Thyroid gland (tissue), 4 donors: Measurements from ENCODE around the gene RPRML.
A peak's percentile ranks its signal among the peaks of the same experiment; 100 is the strongest.

Source experiments
- POLR2A ChIP-seq, 2 donors: fragments of 450-650 bp; IDR thresholded peaks; one replicate each; pipeline ENCODE4 v1.6.1; 2017; ENCODE audit warnings: antibody characterized with exemption in 2 of 2, mild to moderate bottlenecking in 2 of 2, moderate library complexity in 1 of 2
- TF ChIP-seq, protein P1 (sequence below), 6 experiments: fragments of 200-600 bp in 3 of 6; fragments of 450-650 bp in 3 of 6; sonication (generic) in 3 of 6; IDR thresholded peaks; one replicate each; pipeline ENCODE4 v1.5.1; 2016 to 2019; ENCODE audit warnings: antibody characterized with exemption in 6 of 6, mild to moderate bottlenecking in 2 of 6, inconsistent platforms in 1 of 6, moderate library complexity in 1 of 6

DNA sequence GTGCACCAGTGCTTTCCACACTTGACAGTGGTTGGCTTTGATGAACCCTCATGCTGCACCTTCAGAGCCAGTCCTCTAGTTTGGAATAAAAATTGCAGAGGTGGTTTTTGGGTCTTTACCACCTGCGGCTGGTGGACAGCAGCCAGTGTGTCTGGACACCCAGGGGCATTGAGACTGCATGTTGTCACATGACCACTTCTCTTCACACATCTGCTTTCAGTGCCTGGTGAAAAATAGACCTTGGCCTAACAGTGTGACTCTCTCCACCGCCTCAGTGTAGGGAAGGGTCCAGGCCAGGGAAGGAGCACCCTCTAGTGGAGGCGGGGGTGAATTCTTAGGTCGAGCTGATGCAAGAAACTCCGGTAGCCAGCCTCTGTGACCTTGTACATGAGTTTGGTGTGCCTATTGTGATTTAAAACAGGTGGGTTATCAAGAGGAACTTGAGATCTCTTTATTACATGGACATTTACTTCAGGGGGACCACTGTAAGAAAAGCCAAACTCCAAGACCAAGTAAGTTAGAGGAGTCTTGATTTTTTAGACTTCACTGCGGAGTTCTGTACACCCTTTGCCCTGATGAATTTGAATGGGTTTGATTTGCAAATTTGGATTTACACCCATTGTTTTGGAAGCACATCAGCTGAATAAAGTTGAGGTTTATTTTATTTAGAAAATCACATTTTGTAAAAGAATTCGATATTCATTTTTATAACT lies 38.2 kb downstream of the RPRML start:
- TF ChIP-seq, protein P1, sequence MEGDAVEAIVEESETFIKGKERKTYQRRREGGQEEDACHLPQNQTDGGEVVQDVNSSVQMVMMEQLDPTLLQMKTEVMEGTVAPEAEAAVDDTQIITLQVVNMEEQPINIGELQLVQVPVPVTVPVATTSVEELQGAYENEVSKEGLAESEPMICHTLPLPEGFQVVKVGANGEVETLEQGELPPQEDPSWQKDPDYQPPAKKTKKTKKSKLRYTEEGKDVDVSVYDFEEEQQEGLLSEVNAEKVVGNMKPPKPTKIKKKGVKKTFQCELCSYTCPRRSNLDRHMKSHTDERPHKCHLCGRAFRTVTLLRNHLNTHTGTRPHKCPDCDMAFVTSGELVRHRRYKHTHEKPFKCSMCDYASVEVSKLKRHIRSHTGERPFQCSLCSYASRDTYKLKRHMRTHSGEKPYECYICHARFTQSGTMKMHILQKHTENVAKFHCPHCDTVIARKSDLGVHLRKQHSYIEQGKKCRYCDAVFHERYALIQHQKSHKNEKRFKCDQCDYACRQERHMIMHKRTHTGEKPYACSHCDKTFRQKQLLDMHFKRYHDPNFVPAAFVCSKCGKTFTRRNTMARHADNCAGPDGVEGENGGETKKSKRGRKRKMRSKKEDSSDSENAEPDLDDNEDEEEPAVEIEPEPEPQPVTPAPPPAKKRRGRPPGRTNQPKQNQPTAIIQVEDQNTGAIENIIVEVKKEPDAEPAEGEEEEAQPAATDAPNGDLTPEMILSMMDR (IDR thresholded peaks at IDR 0.05), result peak; percentile 35 to 76 (median 58)
- no peak for TF ChIP-seq POLR2A (IDR thresholded peaks at IDR 0.05)
